WTC11 (cell line): ENCODE data around the gene HS1BP3. TPM values are rescaled to one million over a fixed set of nuclear protein-coding genes. Genes with fewer than 3 reads are reported as not detected.

Experiments used
- ATAC-seq: fragments of 200-7000 bp; cut with Tn5 transposase; 2 replicates; pipeline ENCODE4 v1.10.0; 2021; ENCODE audit warnings: mild to moderate bottlenecking, moderate library complexity
- CTCF ChIA-PET: fragments of 300-600 bp; sonication (Branson Sonifier 250); formaldehyde crosslinking; loops from one replicate; lab custom pipeline; 2021; ENCODE audit warnings: antibody characterized with exemption; lab: Charles Lee
- POLR2A ChIA-PET: fragments of 350-600 bp; sonication (Branson Sonifier 250); formaldehyde crosslinking; loops from one replicate; lab custom pipeline; 2021; ENCODE audit warnings: antibody characterized with exemption; lab: Charles Lee
- DNase-seq: peaks from one replicate; pipeline ENCODE4 v3.0.0; 2021; ENCODE audit warnings: low spot score
- H3K27ac Mint-ChIP-seq: 2 replicates; pipeline ENCODE4 v1.8.0; 2021; ENCODE audit warnings: mixed read lengths
- H3K27me3 Mint-ChIP-seq: 2 replicates; pipeline ENCODE4 v1.8.0; 2021; ENCODE audit warnings: low read depth, mild to moderate bottlenecking, moderate library complexity, mixed read lengths
- H3K36me3 Mint-ChIP-seq: 2 replicates; pipeline ENCODE4 v1.8.0; 2021; ENCODE audit warnings: mixed read lengths
- H3K4me1 Mint-ChIP-seq: 2 replicates; pipeline ENCODE4 v1.8.0; 2022; ENCODE audit warnings: mixed read lengths
- H3K4me3 Mint-ChIP-seq: 2 replicates; pipeline ENCODE4 v1.8.0; 2021; ENCODE audit warnings: mild to moderate bottlenecking, moderate library complexity, mixed read lengths
- H3K9me3 Mint-ChIP-seq: 2 replicates; pipeline ENCODE4 v1.8.0; 2021; ENCODE audit warnings: mixed read lengths
- AR ChIP-seq: fragments of 250-450 bp; sonication (Bioruptor Pico); IDR thresholded peaks from 2 replicates; pipeline ENCODE4 v1.9.0; 2021; ENCODE audit warnings: mild to moderate bottlenecking
- ATF3 ChIP-seq: sonication (generic); formaldehyde crosslinking; conservative IDR thresholded peaks from 2 replicates; pipeline ENCODE4 v1.8.1; 2022; ENCODE audit warnings: mild to moderate bottlenecking, missing genetic modification reagents
- ATF6 ChIP-seq: sonication (generic); formaldehyde crosslinking; IDR thresholded peaks from 2 replicates; pipeline ENCODE4 v1.8.1; 2023; ENCODE audit warnings: mild to moderate bottlenecking, missing genetic modification reagents
- CDX4 ChIP-seq: fragments of 250-450 bp; sonication (Bioruptor Pico); IDR thresholded peaks from 2 replicates; pipeline ENCODE4 v1.9.0; 2021; ENCODE audit warnings: moderate library complexity, mild to moderate bottlenecking, inconsistent platforms, borderline replicate concordance
- CTCF ChIP-seq: fragments of 200-600 bp; IDR thresholded peaks from 2 replicates; pipeline ENCODE4 v1.8.0; 2022; ENCODE audit warnings: antibody characterized with exemption
- E2F4 ChIP-seq: sonication (generic); formaldehyde crosslinking; IDR thresholded peaks from 2 replicates; pipeline ENCODE4 v1.8.1; 2022; ENCODE audit warnings: low read depth, mild to moderate bottlenecking, moderate library complexity, missing genetic modification reagents, borderline replicate concordance
- ERG ChIP-seq: fragments of 250-450 bp; sonication (Bioruptor Pico); IDR thresholded peaks from 2 replicates; pipeline ENCODE4 v1.8.0; 2021; ENCODE audit warnings: mild to moderate bottlenecking
- FOXJ3 ChIP-seq: sonication (generic); formaldehyde crosslinking; IDR thresholded peaks from 2 replicates; pipeline ENCODE4 v1.9.0; 2021; ENCODE audit warnings: missing genetic modification reagents, mild to moderate bottlenecking, borderline replicate concordance
- FOXK1 ChIP-seq: sonication (generic); formaldehyde crosslinking; IDR thresholded peaks from 2 replicates; pipeline ENCODE4 v1.8.0; 2022; ENCODE audit warnings: mild to moderate bottlenecking, moderate library complexity, missing genetic modification reagents
- FOXP1 ChIP-seq: sonication (generic); formaldehyde crosslinking; IDR thresholded peaks from 2 replicates; pipeline ENCODE4 v1.8.0; 2022; ENCODE audit warnings: missing genetic modification reagents, mild to moderate bottlenecking, moderate library complexity, borderline replicate concordance
- HMGA2 ChIP-seq: fragments of 250-450 bp; sonication (Bioruptor Pico); IDR thresholded peaks from 2 replicates; pipeline ENCODE4 v1.4.0; 2021; ENCODE audit warnings: mild to moderate bottlenecking, moderate library complexity
- JAZF1 ChIP-seq: fragments of 250-450 bp; sonication (Bioruptor Pico); IDR thresholded peaks from 2 replicates; pipeline ENCODE4 v1.9.0; 2021; ENCODE audit warnings: moderate library complexity, mild to moderate bottlenecking, inconsistent platforms
- NFE2L1 ChIP-seq: sonication (generic); formaldehyde crosslinking; IDR thresholded peaks from 2 replicates; pipeline ENCODE4 v1.8.1; 2023; ENCODE audit warnings: missing genetic modification reagents
- NR3C1 ChIP-seq: sonication (generic); formaldehyde crosslinking; conservative IDR thresholded peaks from 2 replicates; pipeline ENCODE4 v1.8.1; 2023; ENCODE audit warnings: low read depth, mild to moderate bottlenecking, missing genetic modification reagents
- RELA ChIP-seq: sonication (generic); formaldehyde crosslinking; IDR thresholded peaks from 2 replicates; pipeline ENCODE4 v1.8.1; 2022; ENCODE audit warnings: missing genetic modification reagents, mild to moderate bottlenecking, borderline replicate concordance
- TEAD4 ChIP-seq: sonication (generic); formaldehyde crosslinking; IDR thresholded peaks from 2 replicates; pipeline ENCODE4 v1.8.0; 2022; ENCODE audit warnings: mild to moderate bottlenecking, missing genetic modification reagents
- ZBTB21 ChIP-seq: sonication (generic); formaldehyde crosslinking; IDR thresholded peaks from 2 replicates; pipeline ENCODE4 v1.8.1; 2023; ENCODE audit warnings: mild to moderate bottlenecking, missing genetic modification reagents, borderline replicate concordance
- ZNF281 ChIP-seq: sonication (generic); formaldehyde crosslinking; IDR thresholded peaks from 2 replicates; pipeline ENCODE4 v1.8.0; 2023; ENCODE audit warnings: mild to moderate bottlenecking, missing genetic modification reagents
- ZNF317 ChIP-seq: sonication (generic); formaldehyde crosslinking; IDR thresholded peaks from 2 replicates; pipeline ENCODE4 v1.8.1; 2023; ENCODE audit warnings: low read depth, mild to moderate bottlenecking, moderate library complexity, missing genetic modification reagents, borderline replicate concordance
- ZNF416 ChIP-seq: fragments of 250-450 bp; sonication (Bioruptor Pico); IDR thresholded peaks from 2 replicates; pipeline ENCODE4 v1.9.0; 2021; ENCODE audit warnings: mild to moderate bottlenecking, inconsistent platforms
- total RNA-seq: library from RNA; stranded (reverse); gene quantifications from 3 replicates; pipeline ENCODE4 v1.2.3, GENCODE V29; 2021

The HS1BP3 gene
- total RNA-seq, 1 experiment from 2014 or later: 17.9 TPM

GRCh38 chr2:20623741-20624155 is 27.1 kb downstream of the HS1BP3 start:
- Mint-ChIP-seq H3K4me1 (no peaks in the 10 kb centered on the region), H3K27me3 (no peaks in the 10 kb centered on the region), H3K36me3 (no peaks in the 10 kb centered on the region), H3K4me3 (no peak overlapping the region), H3K9me3 (no peaks in the 10 kb centered on the region), H3K27ac (no peak overlapping the region)
- CTCF ChIA-PET: interaction anchor here (0.6 to 3.5 kb wide), 3 partner anchors 11 to 177 kb away, joined by 3 to 13 read pairs (median 4); partner anchors contain the start of gene RHOB
- no peak for ATAC-seq
- POLR2A ChIA-PET: no interaction called here
- no peak for TF ChIP-seq TEAD4 (CRISPR knock-in tag)
- no peak for TF ChIP-seq E2F4
- no peak for TF ChIP-seq FOXP1
- TF ChIP-seq ATF6 (CRISPR knock-in tag): no peak
- no peak for TF ChIP-seq ZNF416 (CRISPR knock-in tag)
- TF ChIP-seq FOXJ3 (CRISPR knock-in tag): no peak
- no peak for TF ChIP-seq RELA (CRISPR knock-in tag)
- no peak for TF ChIP-seq CDX4 (CRISPR knock-in tag)
- no peak for TF ChIP-seq FOXK1
- no peak for TF ChIP-seq NR3C1 (CRISPR knock-in tag)
- TF ChIP-seq AR: no peak
- no peak for TF ChIP-seq CTCF
- no peak for TF ChIP-seq ATF3
- no peak for TF ChIP-seq ZBTB21
- TF ChIP-seq JAZF1: no peak
- TF ChIP-seq ZNF281 (CRISPR knock-in tag): no peak
- TF ChIP-seq NFE2L1 (CRISPR knock-in tag): no peak
- TF ChIP-seq ZNF317 (CRISPR knock-in tag): no peak
- no peak for TF ChIP-seq HMGA2 (CRISPR knock-in tag)
- no peak for TF ChIP-seq ERG
- no peak for DNase-seq
